A673 (cell line): ENCODE data around the gene SLC46A1. TPM values are rescaled to one million over a fixed set of nuclear protein-coding genes. Genes with fewer than 3 reads are reported as not detected.
A peak's percentile ranks its signal among the peaks of the same experiment; 100 is the strongest.

Source experiments
- BruUV-seq: library from RNA; stranded (reverse); fragments of 400-500 nt; replicated peaks from 2 replicates; lab custom pipeline; 2021; lab: Mats Ljungman, UMichigan
- CTCF ChIA-PET: fragments of 300-600 bp; sonication (Branson Sonifier 250); formaldehyde crosslinking; loops from one replicate; lab custom pipeline; 2022; ENCODE audit warnings: antibody characterized with exemption; lab: Charles Lee
- POLR2A ChIA-PET: fragments of 300-600 bp; sonication (Branson Sonifier 250); formaldehyde crosslinking; loops from one replicate; lab custom pipeline; 2022; ENCODE audit warnings: antibody characterized with exemption; ENCODE audit not compliant: low non-redundant PET; lab: Charles Lee
- DNase-seq: peaks from one replicate; pipeline ENCODE4 v3.0.0-alpha.2; 2015; ENCODE audit warnings: low spot score
- H3K27ac ChIP-seq: fragments of 200-600 bp; sonication (generic); 2 replicates; pipeline ENCODE4 v1.5.1; 2016; ENCODE audit warnings: mixed run types, low read depth, mild to moderate bottlenecking, mixed read lengths, antibody characterized with exemption, low read length; ENCODE audit not compliant: poor library complexity, severe bottlenecking
- H3K27me3 ChIP-seq: fragments of 200-600 bp; sonication (generic); replicated peaks from 2 replicates; pipeline ENCODE4 v1.6.1; 2017; ENCODE audit warnings: mixed run types, low read depth, mild to moderate bottlenecking, mixed read lengths, antibody characterized with exemption, low read length; ENCODE audit not compliant: insufficient read depth, poor library complexity
- H3K36me3 ChIP-seq: fragments of 200-600 bp; sonication (generic); 2 replicates; pipeline ENCODE4 v1.6.1; 2016; ENCODE audit warnings: mixed run types, mild to moderate bottlenecking, mixed read lengths, antibody characterized with exemption, low read length; ENCODE audit not compliant: insufficient read depth, poor library complexity, severe bottlenecking
- H3K4me1 ChIP-seq: fragments of 200-600 bp; sonication (generic); 2 replicates; pipeline ENCODE4 v1.6.1; 2017; ENCODE audit warnings: mixed run types, mild to moderate bottlenecking, mixed read lengths, antibody characterized with exemption, low read length; ENCODE audit not compliant: insufficient read depth, poor library complexity, severe bottlenecking
- H3K4me3 ChIP-seq: fragments of 200-600 bp; sonication (generic); 2 replicates; pipeline ENCODE4 v1.5.1; 2016; ENCODE audit warnings: low read depth, mixed run types, mild to moderate bottlenecking, mixed read lengths, low read length; ENCODE audit not compliant: poor library complexity, severe bottlenecking
- H3K9me3 ChIP-seq: fragments of 200-600 bp; sonication (generic); 2 replicates; pipeline ENCODE4 v1.6.1; 2016; ENCODE audit warnings: mixed run types, low read depth, mild to moderate bottlenecking, mixed read lengths, antibody characterized with exemption, low read length; ENCODE audit not compliant: poor library complexity, severe bottlenecking
- EZH2 ChIP-seq: fragments of 200-600 bp; sonication (generic); IDR thresholded peaks from 2 replicates; pipeline ENCODE4 v1.6.1; 2017; ENCODE audit warnings: borderline replicate concordance, low read depth, mild to moderate bottlenecking, mixed read lengths, antibody characterized with exemption, low read length; ENCODE audit not compliant: poor library complexity, severe bottlenecking
- intact Hi-C: fragments of 100-400 bp; cut with micrococcal nuclease; formaldehyde crosslinking; loops from one replicate; pipeline ENCODE4 v1.10.0; 2022; ENCODE audit not compliant: unreplicated experiment
- total RNA-seq: library from RNA; stranded (reverse); gene quantifications from 2 replicates; pipeline ENCODE4 v1.2.3, GENCODE V29; 2021
- TF ChIP-seq, protein P1 (sequence below): fragments of 300-800, 200-600 bp; sonication (generic); conservative IDR thresholded peaks from 2 replicates; pipeline ENCODE4 v1.5.1; 2017; ENCODE audit warnings: low read depth, mild to moderate bottlenecking, antibody characterized with exemption, low read length, moderate library complexity, mixed read lengths

SLC46A1 gene
- total RNA-seq, 1 experiment from 2014 or later, result 4.4 TPM

DNA sequence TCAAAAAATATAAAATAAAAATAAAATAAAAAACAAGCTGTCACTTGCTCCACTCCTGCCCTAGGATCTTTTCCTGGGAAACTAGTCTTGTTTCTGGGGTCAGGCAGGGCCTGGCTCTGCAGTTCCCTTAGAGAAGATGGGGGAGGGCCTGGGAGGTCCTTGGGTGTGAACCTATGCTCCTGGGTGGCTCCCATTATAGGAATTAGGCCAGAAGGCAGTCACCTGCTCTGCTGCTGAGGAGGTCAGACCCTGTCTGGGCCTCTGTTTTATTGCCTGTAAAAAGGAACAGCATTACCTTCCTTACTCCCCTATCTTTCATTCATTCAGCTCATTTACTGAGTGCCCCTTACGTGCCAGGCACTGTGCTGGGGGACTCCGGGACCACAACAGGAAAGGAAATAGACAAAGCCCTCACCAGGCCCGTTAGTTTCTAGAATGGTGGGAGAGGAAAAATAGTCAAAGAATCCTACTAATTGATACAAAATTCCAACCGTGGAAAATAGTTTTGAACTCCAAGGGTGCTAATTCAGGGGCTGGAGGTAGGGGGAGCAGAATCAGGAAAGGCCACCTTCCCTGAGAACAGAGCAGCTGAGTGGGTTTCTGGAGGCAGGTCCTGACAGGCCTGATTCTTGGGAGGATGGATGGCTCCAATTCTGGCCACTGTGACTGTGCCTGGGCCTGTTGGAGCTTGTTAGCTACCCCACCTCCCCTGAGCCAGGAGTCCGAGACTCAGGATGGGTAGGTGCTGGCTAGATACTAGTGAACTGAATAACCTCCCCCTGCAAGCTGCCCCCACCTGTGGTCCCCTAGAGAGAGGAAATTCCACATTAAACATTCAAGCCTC lies 1.3 kb upstream of the SLC46A1 start:
- TF ChIP-seq, protein P1, sequence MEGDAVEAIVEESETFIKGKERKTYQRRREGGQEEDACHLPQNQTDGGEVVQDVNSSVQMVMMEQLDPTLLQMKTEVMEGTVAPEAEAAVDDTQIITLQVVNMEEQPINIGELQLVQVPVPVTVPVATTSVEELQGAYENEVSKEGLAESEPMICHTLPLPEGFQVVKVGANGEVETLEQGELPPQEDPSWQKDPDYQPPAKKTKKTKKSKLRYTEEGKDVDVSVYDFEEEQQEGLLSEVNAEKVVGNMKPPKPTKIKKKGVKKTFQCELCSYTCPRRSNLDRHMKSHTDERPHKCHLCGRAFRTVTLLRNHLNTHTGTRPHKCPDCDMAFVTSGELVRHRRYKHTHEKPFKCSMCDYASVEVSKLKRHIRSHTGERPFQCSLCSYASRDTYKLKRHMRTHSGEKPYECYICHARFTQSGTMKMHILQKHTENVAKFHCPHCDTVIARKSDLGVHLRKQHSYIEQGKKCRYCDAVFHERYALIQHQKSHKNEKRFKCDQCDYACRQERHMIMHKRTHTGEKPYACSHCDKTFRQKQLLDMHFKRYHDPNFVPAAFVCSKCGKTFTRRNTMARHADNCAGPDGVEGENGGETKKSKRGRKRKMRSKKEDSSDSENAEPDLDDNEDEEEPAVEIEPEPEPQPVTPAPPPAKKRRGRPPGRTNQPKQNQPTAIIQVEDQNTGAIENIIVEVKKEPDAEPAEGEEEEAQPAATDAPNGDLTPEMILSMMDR, result peak; percentile 24
- TF ChIP-seq EZH2, result no peak

DNA sequence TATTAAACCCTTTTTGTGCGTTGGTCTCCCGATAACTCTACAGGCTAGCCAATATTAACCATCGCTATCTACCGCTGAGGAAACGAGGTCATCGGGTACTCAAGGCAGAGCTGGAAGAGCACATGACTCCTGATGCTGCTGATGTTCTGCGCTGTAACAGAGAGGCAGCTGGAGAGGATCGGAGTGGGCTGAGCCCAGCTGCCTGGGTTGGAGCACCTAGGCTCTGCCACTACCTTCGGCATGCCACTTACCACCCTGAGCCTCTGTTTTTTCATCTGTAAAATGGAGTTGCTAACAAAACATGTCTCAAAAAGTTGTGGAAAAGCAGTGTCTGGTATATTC lies 432 bp upstream of the SLC46A1 start:
- BruUV-seq, result no TSS peak
- Histone ChIP-seq H3K4me3 (peak overlapping the region; percentile 64), H3K9me3 (no peaks in the 10 kb centered on the region), H3K27ac (no peak overlapping the region), H3K36me3 (no peaks in the 10 kb centered on the region), H3K4me1 (peaks cover 7% of the 10 kb centered on the region), H3K27me3 (no peaks in the 10 kb centered on the region)
- ChIA-PET POLR2A (no interaction called here), CTCF (interaction anchor here (1.7 kb wide), 1 partner anchor 11 kb away, joined by 9 read pairs; no protein-coding TSS in a partner anchor)
- TF ChIP-seq, protein P1, result no peak
- no peak for TF ChIP-seq EZH2
- DNase-seq, result no peak
- intact Hi-C loops, result no loop called here

More for the DNA sequence above, 1.3 kb upstream of the SLC46A1 start:
- ChIA-PET POLR2A (no interaction called here), CTCF (no interaction called here)
- no TSS peak for BruUV-seq
- peak; percentile 24 for DNase-seq
- no peaks in the 10 kb centered on the region for H3K36me3 ChIP-seq
- H3K27me3 ChIP-seq, result no peaks in the 10 kb centered on the region
- H3K4me1 ChIP-seq, result peaks cover 7% of the 10 kb centered on the region
- no peak overlapping the region for H3K4me3 ChIP-seq
- intact Hi-C loops, result no loop called here
- H3K27ac ChIP-seq, result no peak overlapping the region
- H3K9me3 ChIP-seq, result no peaks in the 10 kb centered on the region

DNA sequence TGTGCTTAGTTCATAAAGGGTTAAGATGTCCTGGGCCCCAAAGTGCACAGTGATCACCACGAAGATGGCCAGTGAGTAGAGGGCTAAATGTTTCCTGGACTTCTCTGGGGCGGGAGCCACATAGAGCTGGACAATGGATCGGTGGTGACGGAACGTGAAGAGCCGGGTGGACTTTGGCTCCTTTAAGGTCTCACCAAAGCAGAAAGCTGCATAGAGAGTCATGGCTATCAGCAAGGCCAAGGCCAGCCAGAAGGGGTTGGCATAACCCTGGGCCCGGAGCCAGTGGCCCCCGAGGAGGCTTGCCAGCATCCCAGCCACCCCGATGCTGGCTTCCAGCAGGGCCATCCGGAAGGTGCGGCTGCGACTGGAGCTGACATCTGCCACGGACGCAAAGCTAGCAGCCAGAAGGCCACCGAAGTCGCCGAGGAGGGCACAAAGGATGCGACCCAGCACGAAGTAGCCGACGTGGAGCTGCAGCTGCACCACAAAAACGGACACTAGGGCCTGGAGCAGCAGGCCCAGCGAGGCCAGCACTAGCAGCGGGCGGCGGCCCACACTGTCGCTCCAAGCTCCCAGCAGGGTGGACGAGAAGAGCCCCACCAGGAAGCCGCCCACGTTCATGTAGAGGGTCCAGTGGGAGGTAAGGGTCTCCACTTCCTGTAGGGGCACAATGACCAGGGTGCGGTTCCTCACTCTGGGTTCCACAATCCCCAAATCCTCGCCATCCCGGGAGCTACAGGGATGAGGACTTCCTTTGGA lies 1.0 kb downstream of the SLC46A1 start:
- no peak for TF ChIP-seq EZH2
- TF ChIP-seq, protein P1, result no peak
- Histone ChIP-seq H3K27ac (no peak overlapping the region), H3K9me3 (no peaks in the 10 kb centered on the region), H3K4me3 (peak overlapping the region; percentile 64), H3K27me3 (no peaks in the 10 kb centered on the region), H3K4me1 (peaks cover 7% of the 10 kb centered on the region), H3K36me3 (no peaks in the 10 kb centered on the region)
- no peak for DNase-seq
- ChIA-PET POLR2A (no interaction called here), CTCF (interaction anchor here (1.7 kb wide), 1 partner anchor 12 kb away, joined by 9 read pairs; no protein-coding TSS in a partner anchor)
- no TSS peak for BruUV-seq
- intact Hi-C loops, result no loop called here
